ENCODE data around the gene LRRC42.

Gene LRRC42

DNA sequence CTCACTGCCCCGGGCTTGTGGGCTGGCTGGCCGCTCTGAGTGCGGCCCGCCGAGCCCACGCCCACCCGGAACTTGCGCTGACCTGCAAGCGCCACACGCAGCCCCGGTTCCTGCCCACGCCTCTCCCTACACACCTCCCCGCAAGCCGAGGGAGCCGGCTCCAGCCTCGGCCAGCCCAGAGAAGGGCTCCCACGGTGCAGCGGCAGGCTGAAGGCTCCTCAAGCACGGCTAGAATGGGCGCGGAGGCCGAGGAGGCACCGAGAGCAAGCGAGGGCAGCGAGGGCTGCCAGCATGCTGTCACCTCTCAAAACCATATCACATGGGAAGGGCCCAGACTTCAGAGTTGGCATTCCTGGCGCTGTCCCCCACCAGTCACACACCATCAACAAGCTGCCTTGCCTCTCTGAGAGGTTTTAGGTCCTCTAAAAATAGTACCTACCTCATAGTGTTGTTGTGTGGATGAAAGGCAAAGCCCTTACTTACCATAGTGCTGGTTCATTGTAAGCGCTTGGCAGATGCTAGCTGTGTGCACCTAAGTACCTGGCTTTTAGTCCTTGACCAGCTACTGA is 58.4 kb downstream of the LRRC42 start:
- no peak for DNase-seq (ENCODE audit: low read depth in 2 of 2)

DNA sequence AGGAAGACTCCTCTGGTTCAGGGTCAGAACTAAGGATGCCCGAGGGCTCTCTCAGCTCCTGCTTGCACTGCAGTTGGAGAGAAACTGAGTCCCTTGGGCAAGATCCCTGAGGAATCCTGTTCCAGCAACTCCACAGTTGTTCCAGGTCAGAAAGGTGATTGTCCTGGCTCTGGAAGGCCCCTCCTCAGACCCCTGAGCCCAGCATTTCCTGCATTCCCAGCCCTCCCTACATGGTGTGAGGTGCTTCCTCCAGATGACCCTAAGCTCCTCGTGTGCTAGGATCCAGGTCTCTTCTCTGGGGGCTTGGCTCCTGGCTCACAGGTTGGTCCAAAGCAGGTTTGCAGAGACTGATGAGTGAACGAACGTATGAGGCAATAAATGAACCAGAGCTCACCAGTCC is 60.4 kb downstream of the LRRC42 start:
- no peak for DNase-seq (ENCODE audit: low read depth in 2 of 2)

DNA sequence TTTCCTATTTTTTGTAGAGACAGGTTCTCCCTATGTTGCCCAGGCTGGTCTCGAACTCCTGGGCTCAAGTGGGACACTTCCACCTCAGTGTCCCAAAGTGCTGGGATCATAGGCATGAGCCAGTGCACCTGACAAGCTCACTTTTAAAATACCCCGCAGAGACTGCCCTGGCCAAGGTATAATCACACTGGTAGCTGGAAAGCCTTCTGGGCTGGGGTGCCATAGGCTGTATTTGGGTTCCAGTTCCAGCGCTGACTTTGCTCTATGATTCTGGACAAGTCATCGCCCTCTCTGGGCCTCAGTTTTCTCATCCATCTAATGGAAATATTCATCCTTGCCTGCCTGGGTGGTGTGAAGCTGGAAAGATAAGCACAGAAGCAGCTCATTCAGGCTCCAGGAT is 61.5 kb downstream of the LRRC42 start:
- no peak for DNase-seq (ENCODE audit: low read depth in 2 of 2)

- DNase-seq (ENCODE audit: low read depth in 2 of 2): no peak
These were observed 62.7 kb downstream of the LRRC42 start for GRCh38 chr1:54008876-54009275.

GRCh38 chr1:54009406-54009805 is 63.3 kb downstream of the LRRC42 start:
- no peak for DNase-seq (ENCODE audit: low read depth in 2 of 2)

DNA sequence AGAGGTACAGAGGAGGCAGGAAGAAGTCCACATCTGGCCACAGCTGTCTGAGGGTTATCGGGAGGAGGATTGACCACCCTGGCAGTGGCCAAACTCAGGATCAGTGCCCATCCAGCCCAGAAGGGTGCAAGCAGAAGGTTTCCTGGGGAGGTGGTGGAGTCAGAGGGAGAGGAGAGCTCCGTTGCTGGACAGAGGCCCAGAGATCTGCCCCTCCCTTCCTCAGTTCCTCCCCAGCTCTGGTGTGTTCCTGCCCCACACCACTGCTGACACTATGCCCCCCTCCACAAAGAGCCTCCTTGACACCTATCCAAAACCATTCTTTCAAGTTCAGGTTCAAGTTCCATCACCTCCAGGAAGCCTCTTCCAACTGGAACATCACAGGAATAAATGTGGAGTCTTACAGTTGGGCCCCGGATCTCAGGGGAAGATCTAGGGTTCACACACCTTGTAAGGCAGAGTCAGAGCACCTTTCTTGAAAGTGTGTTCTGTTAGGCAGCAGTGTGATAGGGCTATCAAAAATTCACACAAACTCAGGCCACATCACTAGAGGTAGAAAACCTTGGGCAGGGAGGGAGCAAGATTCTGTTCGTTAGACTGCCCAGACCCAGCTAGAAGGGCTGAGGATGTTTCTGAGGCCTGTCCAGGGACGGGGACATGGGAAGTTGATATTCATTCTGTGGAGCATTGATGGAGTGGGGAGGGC is 64.4 kb downstream of the LRRC42 start:
- DNase-seq (ENCODE audit: low read depth in 2 of 2): no peak

DNA sequence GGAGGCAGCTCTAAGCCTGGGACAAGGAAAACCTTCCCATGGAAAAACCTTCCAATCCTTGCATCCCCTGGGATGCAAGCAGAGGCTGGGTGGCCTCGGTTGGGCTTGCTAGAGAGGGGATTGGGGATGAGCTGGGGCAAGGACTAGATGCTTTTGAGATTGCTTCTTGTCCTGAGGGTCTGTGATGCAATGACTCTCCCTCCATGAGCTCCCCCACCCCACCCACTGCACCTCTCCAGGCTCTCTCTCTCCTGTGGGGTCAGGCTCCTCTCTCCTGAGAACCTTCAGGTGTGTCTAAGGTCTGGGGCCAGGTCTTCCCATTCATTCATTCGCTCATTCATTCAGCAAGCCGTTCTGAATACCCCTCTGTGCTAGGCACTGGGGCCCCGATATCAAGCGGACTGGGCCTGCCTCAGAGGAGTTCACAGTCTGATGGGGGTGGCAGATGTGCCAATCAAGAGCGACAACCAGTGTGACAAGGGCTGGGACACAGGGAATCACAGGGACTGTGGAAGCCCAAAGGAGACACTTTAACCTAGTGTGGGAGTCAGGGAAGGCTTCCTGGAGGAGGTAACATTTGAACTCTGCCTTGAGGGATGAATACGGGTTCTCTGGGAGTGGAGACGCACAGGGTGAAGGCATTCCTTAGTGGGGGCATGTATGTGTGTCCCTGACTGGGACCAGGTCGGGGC is 65.3 kb downstream of the LRRC42 start:
- DNase-seq (ENCODE audit: low read depth in 2 of 2): no peak

GRCh38 chr1:54012008-54012325 is 65.8 kb downstream of the LRRC42 start:
- DNase-seq (ENCODE audit: low read depth in 2 of 2): no peak

DNA sequence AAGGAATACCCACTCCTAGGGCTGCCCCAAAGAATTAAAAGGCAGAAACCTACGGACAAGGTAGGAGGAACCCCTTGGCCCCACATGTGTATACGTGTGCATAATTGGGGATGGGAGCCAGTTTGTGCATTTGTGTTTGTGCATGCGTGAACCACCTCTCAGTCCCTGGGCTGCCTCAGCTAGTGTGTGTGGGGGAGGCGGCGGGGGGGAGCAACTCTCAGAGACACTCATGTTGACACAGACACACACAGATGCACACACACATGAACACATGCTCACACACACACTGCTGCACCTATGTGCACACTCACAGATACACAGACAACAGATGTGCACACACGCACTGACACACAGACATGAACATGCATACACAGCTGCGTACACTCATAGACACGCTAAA is 66.7 kb downstream of the LRRC42 start:
- no peak for DNase-seq (ENCODE audit: low read depth in 2 of 2)

- DNase-seq (ENCODE audit: low read depth in 2 of 2): no peak
These were observed 67.4 kb downstream of the LRRC42 start for GRCh38 chr1:54013393-54014008.

DNA sequence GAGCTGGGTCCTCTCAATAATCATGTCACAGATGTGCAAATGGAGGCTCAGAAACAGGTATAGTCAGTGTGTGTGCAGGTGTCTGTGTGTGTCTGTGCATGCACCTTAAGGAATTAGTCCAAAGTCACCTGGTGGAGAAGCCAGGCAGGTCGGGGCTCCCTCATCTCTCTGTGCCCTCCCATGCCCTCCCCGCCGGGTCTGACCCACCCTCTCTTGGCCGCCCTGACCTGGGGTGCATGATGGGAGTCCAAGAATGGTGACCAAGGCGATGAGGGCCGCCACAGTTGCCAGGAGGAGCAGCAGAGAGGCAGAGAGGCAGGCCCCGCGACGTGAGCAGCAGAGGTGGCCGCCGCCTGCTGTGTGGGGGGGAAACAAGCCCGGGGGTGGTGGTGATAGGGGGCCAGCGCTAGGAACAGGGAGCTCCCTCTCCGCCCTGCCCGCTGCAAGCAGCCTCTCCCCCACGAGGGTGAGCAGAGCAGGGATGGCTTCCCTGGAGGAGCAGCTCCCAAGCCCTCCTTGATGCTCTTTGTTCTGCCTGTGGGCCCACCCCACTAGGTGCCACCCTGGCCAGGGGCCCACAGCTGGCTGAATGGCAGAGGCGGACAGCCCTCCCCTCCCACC is 68.0 kb downstream of the LRRC42 start:
- DNase-seq (ENCODE audit: low read depth in 2 of 2): no peak

DNA sequence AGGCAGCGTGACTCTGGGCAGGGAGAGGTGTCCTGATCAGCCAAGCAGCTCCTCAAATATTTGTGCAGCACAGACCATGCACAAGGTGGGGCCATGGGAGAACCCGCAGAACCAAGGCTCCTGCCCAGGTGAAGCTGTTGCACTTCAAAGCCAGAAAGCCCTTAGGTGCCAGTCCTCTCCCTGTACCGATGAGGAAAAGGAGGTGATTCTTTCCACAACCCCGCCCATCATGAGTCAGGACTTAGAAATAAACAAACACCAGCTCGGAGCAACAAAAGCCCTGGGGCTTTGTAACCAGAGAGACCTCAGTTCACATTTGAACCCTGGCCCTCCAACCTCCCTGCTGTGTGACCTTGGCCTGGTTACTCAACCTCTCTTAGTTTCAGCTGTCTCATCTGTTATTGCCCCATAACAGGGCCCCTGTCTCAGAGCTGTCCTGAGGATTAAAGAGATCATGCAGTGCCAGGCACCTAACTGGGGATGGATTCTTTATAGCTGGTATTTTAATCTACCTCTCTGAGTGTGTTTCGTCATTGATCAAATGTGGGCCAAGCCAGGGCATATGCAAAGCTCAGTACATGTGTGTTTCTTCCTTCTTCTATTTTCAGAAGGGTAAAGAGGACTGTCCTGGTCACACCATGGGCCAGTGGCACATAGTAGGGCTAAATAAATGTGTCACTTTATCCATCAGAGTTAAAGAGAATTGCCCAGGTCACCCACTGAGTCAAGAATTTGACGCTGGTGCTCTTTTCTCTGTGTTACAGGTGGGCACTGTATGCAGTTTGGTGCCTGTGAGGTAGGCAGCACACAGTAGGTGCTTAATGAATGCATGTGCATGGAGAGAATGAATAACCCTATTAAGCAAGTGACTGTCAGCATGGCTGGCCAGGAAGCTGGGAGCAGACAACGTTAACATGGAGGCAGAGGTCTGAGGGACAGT is 70.5 kb downstream of the LRRC42 start:
- no peak for DNase-seq (ENCODE audit: low read depth in 2 of 2)
